CD14-positive monocyte (primary cell): ENCODE measurements around the gene GUCY2F. TPM values are rescaled to one million over a fixed set of nuclear protein-coding genes. Genes with fewer than 3 reads are reported as not detected.

Experiments
- DNase-seq, 3 donors: peaks; one replicate each; pipeline ENCODE4 v3.0.0-alpha.2; 2011 to 2022
- H2AFZ ChIP-seq: 2 replicates; pipeline ENCODE4 v1.6.0; 2012; ENCODE audit warnings: mild to moderate bottlenecking, low read depth, low read length, inconsistent platforms; ENCODE audit not compliant: insufficient read depth, poor library complexity, severe bottlenecking
- H3K27ac ChIP-seq, 2 donors: 1 replicate in 1 of 2; 2 replicates in 1 of 2; pipeline ENCODE4 v1.5.1; 2012 to 2013; ENCODE audit warnings: low read length in 2 of 2, control low read depth in 1 of 2, inconsistent platforms in 1 of 2, low read depth in 1 of 2, mild to moderate bottlenecking in 1 of 2
- H3K27me3 ChIP-seq, 2 donors: one replicate each; pipeline versions ENCODE4 v1.6.0 to v1.6.1; 2011 to 2013; ENCODE audit warnings: low read length in 2 of 2; ENCODE audit not compliant: control insufficient read depth in 2 of 2, insufficient read depth in 2 of 2
- H3K36me3 ChIP-seq, 2 donors: replicated peaks in 1 of 2; 1 replicate in 1 of 2; 2 replicates in 1 of 2; pipeline versions ENCODE4 v1.5.1 to v1.6.1; 2012 to 2013; ENCODE audit warnings: low read length in 2 of 2, control low read depth in 1 of 2, inconsistent platforms in 1 of 2, mild to moderate bottlenecking in 1 of 2; ENCODE audit not compliant: insufficient read depth in 2 of 2, control insufficient read depth in 1 of 2
- H3K4me1 ChIP-seq, 2 donors: 1 replicate in 1 of 2; 2 replicates in 1 of 2; pipeline versions ENCODE4 v1.5.1 to v1.6.1; 2012 to 2013; ENCODE audit warnings: low read length in 2 of 2, control low read depth in 1 of 2, inconsistent platforms in 1 of 2, mild to moderate bottlenecking in 1 of 2, moderate library complexity in 1 of 2; ENCODE audit not compliant: insufficient read depth in 2 of 2, control insufficient read depth in 1 of 2
- H3K4me2 ChIP-seq: replicated peaks from 2 replicates; pipeline ENCODE3; 2012; ENCODE audit warnings: low read length, moderate library complexity, mild to moderate bottlenecking; ENCODE audit not compliant: poor library complexity, severe bottlenecking; ENCODE audit errors: extremely low read depth
- H3K4me3 ChIP-seq, 3 experiments: fragments of 200-600 bp in 1 of 3; sonication (generic) in 1 of 3; replicated peaks in 1 of 3; 1 replicate in 2 of 3; 2 replicates in 1 of 3; pipeline ENCODE4 v1.5.1; 2011 to 2013; ENCODE audit warnings: low read length in 3 of 3, mild to moderate bottlenecking in 3 of 3, control low read depth in 2 of 3, low read depth in 2 of 3, inconsistent platforms in 1 of 3, moderate library complexity in 1 of 3
- H3K79me2 ChIP-seq: 2 replicates; pipeline ENCODE4 v1.6.0; 2012; ENCODE audit warnings: mild to moderate bottlenecking, control low read depth, inconsistent platforms, low read length, moderate library complexity; ENCODE audit not compliant: insufficient read depth
- H3K9ac ChIP-seq: 2 replicates; pipeline ENCODE4 v1.6.0; 2017; ENCODE audit warnings: low read length, mild to moderate bottlenecking; ENCODE audit not compliant: insufficient read depth, poor library complexity, severe bottlenecking
- H3K9me3 ChIP-seq, 2 donors: replicated peaks in 1 of 2; 1 replicate in 1 of 2; 2 replicates in 1 of 2; pipeline versions ENCODE4 v1.5.1 to v1.6.1; 2012 to 2013; ENCODE audit warnings: low read length in 2 of 2, control low read depth in 1 of 2; ENCODE audit not compliant: control insufficient read depth in 1 of 2, insufficient read depth in 1 of 2
- H4K20me1 ChIP-seq: 2 replicates; pipeline ENCODE4 v1.6.0; 2012; ENCODE audit warnings: mild to moderate bottlenecking, low read length, control low read depth, moderate library complexity; ENCODE audit not compliant: insufficient read depth
- H3K27ac Mint-ChIP-seq, 7 donors: one replicate each; pipeline ENCODE4 v1.8.0; 2020; ENCODE audit warnings: mild to moderate bottlenecking in 7 of 7, mixed read lengths in 7 of 7, moderate library complexity in 6 of 7, inconsistent platforms in 2 of 7
- H3K27me3 Mint-ChIP-seq, 3 donors: one replicate each; pipeline ENCODE4 v1.8.0; 2021 to 2022; ENCODE audit warnings: low read depth in 3 of 3, mild to moderate bottlenecking in 3 of 3, mixed read lengths in 3 of 3, moderate library complexity in 3 of 3, inconsistent platforms in 1 of 3
- H3K36me3 Mint-ChIP-seq, 2 donors: one replicate each; pipeline ENCODE4 v1.8.0; 2020; ENCODE audit warnings: mixed read lengths in 2 of 2, inconsistent platforms in 1 of 2, mild to moderate bottlenecking in 1 of 2
- H3K4me1 Mint-ChIP-seq: one replicate; pipeline ENCODE4 v1.8.0; 2020; ENCODE audit warnings: mild to moderate bottlenecking, mixed read lengths
- H3K4me3 Mint-ChIP-seq, 2 donors: one replicate each; pipeline ENCODE4 v1.8.0; 2020; ENCODE audit warnings: mild to moderate bottlenecking in 2 of 2, mixed read lengths in 2 of 2, moderate library complexity in 1 of 2
- H3K9me3 Mint-ChIP-seq, 7 donors: one replicate each; pipeline ENCODE4 v1.8.0; 2020 to 2022; ENCODE audit warnings: mixed read lengths in 7 of 7, mild to moderate bottlenecking in 6 of 7, moderate library complexity in 6 of 7, inconsistent platforms in 2 of 7
- WGBS: methylation state at CpG from one replicate; pipeline ENCODE4 v1.1.5; 2013; ENCODE audit warnings: missing lambda C conversion rate; ENCODE audit not compliant: insufficient coverage; 5-methylcytosine and 5-hydroxymethylcytosine counted together
- intact Hi-C, 2 donors: fragments of 100-400 bp; cut with micrococcal nuclease; formaldehyde crosslinking; loops; one replicate each; pipeline versions ENCODE4 v1.15.0 to v1.15.1; 2023
- polyA plus RNA-seq, 3 donors: library from polyadenylated mRNA; depleted of rRNA in 1 of 3; unstranded in 2 of 3; stranded (reverse) in 1 of 3; fragments of 300-500 nt in 2 of 3; fragments of >200 nt in 1 of 3; fragmentation: Illumina TruSeq in 2 of 3; gene quantifications; 1 replicate in 2 of 3; 2 replicates in 1 of 3; pipeline ENCODE4 v1.2.3, GENCODE V29; 2012 to 2021
- TF ChIP-seq, protein P1 (sequence below): fragments of 200-600 bp; IDR thresholded peaks from one replicate; pipeline ENCODE4 v1.8.0; 2022; ENCODE audit warnings: antibody characterized with exemption, mild to moderate bottlenecking

Gene GUCY2F
- polyA plus RNA-seq, 3 donors: not detected

DNA sequence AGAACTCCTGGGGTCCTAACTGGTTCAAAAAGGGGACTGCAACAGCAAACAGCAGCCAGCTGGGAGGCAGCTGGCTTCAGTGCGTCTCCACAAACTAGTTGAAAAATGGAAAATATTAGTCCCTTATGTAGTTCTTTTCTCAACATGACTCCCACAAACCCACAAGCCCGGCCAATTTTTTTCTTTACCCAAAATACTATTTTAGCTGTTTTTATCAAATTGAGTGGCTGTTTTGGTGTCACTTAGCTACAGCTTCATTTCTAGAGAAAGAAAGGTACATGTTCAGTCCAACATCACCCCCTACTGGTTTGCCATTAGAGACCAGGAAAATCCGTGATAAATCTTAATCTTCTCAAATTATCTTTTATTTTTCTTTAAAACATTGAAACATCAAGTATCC lies 97.2 kb downstream of the GUCY2F start:
- no peak overlapping the region for H3K4me2 ChIP-seq
- Mint-ChIP-seq H3K27ac (no peak overlapping the region), H3K4me3 (no peak overlapping the region), H3K27me3 (peaks cover 0 to 4% (median 4%) of the 10 kb centered on the region in 3 donors), H3K9me3 (peaks cover 0 to 2% (median 0%) of the 10 kb centered on the region in 7 donors), H3K36me3 (no peaks in the 10 kb centered on the region), H3K4me1 (peaks cover 6% of the 10 kb centered on the region)
- H3K4me1 ChIP-seq: no peaks in the 10 kb centered on the region
- no peaks in the 10 kb centered on the region for H3K79me2 ChIP-seq
- H4K20me1 ChIP-seq: no peaks in the 10 kb centered on the region
- H3K9me3 ChIP-seq: no peaks in the 10 kb centered on the region
- TF ChIP-seq, protein P1, sequence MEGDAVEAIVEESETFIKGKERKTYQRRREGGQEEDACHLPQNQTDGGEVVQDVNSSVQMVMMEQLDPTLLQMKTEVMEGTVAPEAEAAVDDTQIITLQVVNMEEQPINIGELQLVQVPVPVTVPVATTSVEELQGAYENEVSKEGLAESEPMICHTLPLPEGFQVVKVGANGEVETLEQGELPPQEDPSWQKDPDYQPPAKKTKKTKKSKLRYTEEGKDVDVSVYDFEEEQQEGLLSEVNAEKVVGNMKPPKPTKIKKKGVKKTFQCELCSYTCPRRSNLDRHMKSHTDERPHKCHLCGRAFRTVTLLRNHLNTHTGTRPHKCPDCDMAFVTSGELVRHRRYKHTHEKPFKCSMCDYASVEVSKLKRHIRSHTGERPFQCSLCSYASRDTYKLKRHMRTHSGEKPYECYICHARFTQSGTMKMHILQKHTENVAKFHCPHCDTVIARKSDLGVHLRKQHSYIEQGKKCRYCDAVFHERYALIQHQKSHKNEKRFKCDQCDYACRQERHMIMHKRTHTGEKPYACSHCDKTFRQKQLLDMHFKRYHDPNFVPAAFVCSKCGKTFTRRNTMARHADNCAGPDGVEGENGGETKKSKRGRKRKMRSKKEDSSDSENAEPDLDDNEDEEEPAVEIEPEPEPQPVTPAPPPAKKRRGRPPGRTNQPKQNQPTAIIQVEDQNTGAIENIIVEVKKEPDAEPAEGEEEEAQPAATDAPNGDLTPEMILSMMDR: peak; percentile 55
- DNase-seq: peak; percentile 3 to 15 (median 5)
- no peak overlapping the region for H3K27ac ChIP-seq
- peaks cover 0 to 19% of the 10 kb centered on the region in 2 donors for H3K27me3 ChIP-seq
- no CpG with 5 or more reads among the region's 3 CpGs for WGBS
- no peak overlapping the region for H3K4me3 ChIP-seq
- intact Hi-C loops: no loop called here
- no peaks in the 10 kb centered on the region for H3K36me3 ChIP-seq
- H3K9ac ChIP-seq: no peak overlapping the region
- H2AFZ ChIP-seq: no peak overlapping the region

DNA sequence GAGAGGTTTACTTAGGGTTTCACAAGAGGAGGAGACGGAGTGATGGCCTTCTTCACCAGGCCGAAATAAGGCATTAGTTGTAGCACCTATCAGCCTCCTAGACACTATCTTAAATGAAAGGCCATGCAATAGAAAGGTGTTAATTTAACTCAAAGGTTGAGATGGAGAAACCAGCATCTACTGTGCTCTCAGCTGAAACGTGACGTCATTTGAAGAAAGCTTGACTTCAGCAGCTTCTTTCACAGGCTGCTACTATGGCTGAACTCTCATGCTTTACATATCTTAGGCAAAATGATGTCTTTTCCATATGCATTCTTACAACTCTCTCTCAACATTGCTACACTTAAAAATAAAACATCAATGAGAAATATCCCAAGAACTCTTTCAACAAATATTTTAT lies 99.6 kb downstream of the GUCY2F start:
- Mint-ChIP-seq H3K27me3 (peaks cover 0 to 4% (median 1%) of the 10 kb centered on the region in 3 donors), H3K4me1 (peaks cover 9% of the 10 kb centered on the region)
- no peak overlapping the region for H3K4me3 ChIP-seq

More for the DNA sequence above, 99.6 kb downstream of the GUCY2F start:
- no peaks in the 10 kb centered on the region for H3K4me1 ChIP-seq
- no peaks in the 10 kb centered on the region for H3K79me2 ChIP-seq
- DNase-seq: no peak
- intact Hi-C loops: no loop called here
- no peak overlapping the region for H3K4me2 ChIP-seq
- Mint-ChIP-seq H3K4me3 (peak overlapping the region in 1 of 2 donors; percentile 4), H3K9me3 (peaks cover 0 to 2% (median 0%) of the 10 kb centered on the region in 7 donors), H3K36me3 (no peaks in the 10 kb centered on the region), H3K27ac (no peak overlapping the region)
- no peaks in the 10 kb centered on the region for H3K9me3 ChIP-seq
- TF ChIP-seq, protein P1: no peak
- no CpG with 5 or more reads among the region's 4 CpGs for WGBS
- no peak overlapping the region for H2AFZ ChIP-seq
- peaks cover 0 to 17% of the 10 kb centered on the region in 2 donors for H3K27me3 ChIP-seq
- no peak overlapping the region for H3K27ac ChIP-seq
- H3K36me3 ChIP-seq: no peaks in the 10 kb centered on the region
- no peak overlapping the region for H3K9ac ChIP-seq
- no peaks in the 10 kb centered on the region for H4K20me1 ChIP-seq
